ENCODE measurements around the gene BOLA1.
A peak's percentile ranks its signal among the peaks of the same experiment; 100 is the strongest.

Gene BOLA1

GRCh38 chr1:149887456-149888246 lies 11.7 kb upstream of the BOLA1 start:
- TF ChIP-seq, protein P1, sequence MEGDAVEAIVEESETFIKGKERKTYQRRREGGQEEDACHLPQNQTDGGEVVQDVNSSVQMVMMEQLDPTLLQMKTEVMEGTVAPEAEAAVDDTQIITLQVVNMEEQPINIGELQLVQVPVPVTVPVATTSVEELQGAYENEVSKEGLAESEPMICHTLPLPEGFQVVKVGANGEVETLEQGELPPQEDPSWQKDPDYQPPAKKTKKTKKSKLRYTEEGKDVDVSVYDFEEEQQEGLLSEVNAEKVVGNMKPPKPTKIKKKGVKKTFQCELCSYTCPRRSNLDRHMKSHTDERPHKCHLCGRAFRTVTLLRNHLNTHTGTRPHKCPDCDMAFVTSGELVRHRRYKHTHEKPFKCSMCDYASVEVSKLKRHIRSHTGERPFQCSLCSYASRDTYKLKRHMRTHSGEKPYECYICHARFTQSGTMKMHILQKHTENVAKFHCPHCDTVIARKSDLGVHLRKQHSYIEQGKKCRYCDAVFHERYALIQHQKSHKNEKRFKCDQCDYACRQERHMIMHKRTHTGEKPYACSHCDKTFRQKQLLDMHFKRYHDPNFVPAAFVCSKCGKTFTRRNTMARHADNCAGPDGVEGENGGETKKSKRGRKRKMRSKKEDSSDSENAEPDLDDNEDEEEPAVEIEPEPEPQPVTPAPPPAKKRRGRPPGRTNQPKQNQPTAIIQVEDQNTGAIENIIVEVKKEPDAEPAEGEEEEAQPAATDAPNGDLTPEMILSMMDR (IDR thresholded peaks at IDR 0.05; ENCODE audit: low read depth, low read length): no peak
- peak overlapping the region; percentile 61 for H3K4me3 ChIP-seq (ENCODE audit: low read depth, low read length)

GRCh38 chr1:149888247-149888998 lies 10.9 kb upstream of the BOLA1 start:
- peak overlapping the region; percentile 61 for H3K4me3 ChIP-seq (ENCODE audit: low read depth, low read length)
- TF ChIP-seq, protein P1 (IDR thresholded peaks at IDR 0.05; ENCODE audit: low read depth, low read length): peak; percentile 52

DNA sequence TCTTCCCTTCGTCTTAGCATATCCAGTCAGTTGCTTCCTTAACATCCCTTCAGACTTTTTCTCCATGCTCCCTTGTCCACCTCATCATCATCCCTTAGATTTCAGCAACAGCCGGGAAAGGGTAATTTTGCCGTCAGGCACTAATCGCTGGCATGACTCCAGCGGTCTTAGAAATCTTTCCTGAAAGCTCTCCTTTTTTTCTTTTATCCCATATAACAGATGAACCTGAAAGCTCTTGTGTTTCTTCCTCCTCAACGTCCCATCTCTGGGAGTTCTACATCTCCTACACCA lies 10.4 kb upstream of the BOLA1 start:
- peak overlapping the region; percentile 61 for H3K4me3 ChIP-seq (ENCODE audit: low read depth, low read length)
- TF ChIP-seq, protein P1 (IDR thresholded peaks at IDR 0.05; ENCODE audit: low read depth, low read length): no peak

GRCh38 chr1:149896575-149896974 lies 2.8 kb upstream of the BOLA1 start:
- TF ChIP-seq, protein P1 (IDR thresholded peaks at IDR 0.05; ENCODE audit: low read depth, low read length): no peak
- no peak overlapping the region for H3K4me3 ChIP-seq (ENCODE audit: low read depth, low read length)

- TF ChIP-seq, protein P1 (IDR thresholded peaks at IDR 0.05; ENCODE audit: low read depth, low read length): no peak
- no peak overlapping the region for H3K4me3 ChIP-seq (ENCODE audit: low read depth, low read length)
Measured at GRCh38 chr1:149903836-149904491, 4.6 kb downstream of the BOLA1 start.

DNA sequence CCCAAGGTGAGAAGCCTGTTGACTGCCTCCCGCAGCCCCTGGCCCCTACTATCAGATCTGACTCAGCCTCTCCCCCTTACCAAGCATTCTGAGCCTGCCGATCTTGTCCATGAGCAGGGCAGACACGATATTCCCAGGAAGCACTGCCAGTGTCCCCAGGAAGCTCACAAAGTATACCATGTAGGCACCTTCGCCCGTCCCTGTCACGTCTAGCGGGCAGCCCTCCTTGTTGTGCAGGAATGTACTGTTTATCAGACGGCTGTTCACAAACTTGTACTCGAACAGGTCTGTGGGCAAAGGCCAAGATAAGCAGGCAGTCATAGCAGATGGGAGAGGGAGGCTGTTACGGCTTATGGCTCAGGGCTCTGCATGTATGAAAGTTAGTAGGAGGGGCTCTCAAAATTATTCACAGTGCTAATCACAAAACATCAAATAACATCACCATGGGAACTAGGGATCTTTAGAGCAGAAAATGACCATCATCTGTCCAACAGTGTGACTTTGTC lies 7.3 kb downstream of the BOLA1 start:
- H3K4me3 ChIP-seq (ENCODE audit: low read depth, low read length): no peak overlapping the region
- TF ChIP-seq, protein P1 (IDR thresholded peaks at IDR 0.05; ENCODE audit: low read depth, low read length): no peak

Measured in WI38 (cell line).